ENCODE results near the gene ZNF169.

GRCh38 chr9:94212531-94212930, 46.6 kb upstream of the ZNF169 start:
- TF ChIP-seq CTCF (conservative IDR thresholded peaks at IDR 0.05; ENCODE audit: low read length) (no peak), EZH2phosphoT487 (IDR thresholded peaks at IDR 0.05; ENCODE audit: borderline replicate concordance) (no peak)

All from Loucy (cell line).